Uterus (tissue), 2 donors: Measurements from ENCODE around the gene PIK3C2A.

Source experiments
- POLR2A ChIP-seq, 2 donors: fragments of 450-650 bp; IDR thresholded peaks; one replicate each; pipeline ENCODE4 v1.6.1; 2016; ENCODE audit warnings: antibody characterized with exemption in 2 of 2, mild to moderate bottlenecking in 1 of 2, moderate library complexity in 1 of 2
- TF ChIP-seq, protein P1 (sequence below), 4 experiments: fragments of 200-600 bp in 2 of 4; fragments of 450-650 bp in 2 of 4; sonication (generic) in 2 of 4; IDR thresholded peaks; one replicate each; pipeline ENCODE4 v1.5.1; 2016 to 2019; ENCODE audit warnings: antibody characterized with exemption in 4 of 4, mild to moderate bottlenecking in 2 of 4, moderate library complexity in 1 of 4

DNA sequence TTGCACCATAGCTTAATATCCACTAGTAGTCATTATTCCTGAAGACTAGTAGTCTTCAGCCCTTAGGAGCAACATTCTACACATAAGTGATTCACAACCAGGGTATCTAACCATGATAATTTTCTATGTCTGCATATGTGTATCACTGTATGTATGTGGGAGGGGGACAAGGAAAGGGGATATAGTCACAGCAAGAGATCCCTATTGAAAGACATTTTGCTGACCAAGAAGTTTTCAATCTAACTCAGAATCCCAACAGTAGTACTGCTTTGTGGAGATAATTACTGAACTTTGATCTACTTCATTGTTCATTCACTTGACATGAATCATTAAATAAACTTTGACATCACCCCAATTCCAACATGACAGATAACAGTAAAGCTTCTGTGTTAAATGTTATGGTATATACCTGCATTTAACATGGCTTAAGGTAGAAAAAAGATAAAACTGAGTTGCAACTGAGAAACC, 10.3 kb downstream of the PIK3C2A start:
- TF ChIP-seq, protein P1, sequence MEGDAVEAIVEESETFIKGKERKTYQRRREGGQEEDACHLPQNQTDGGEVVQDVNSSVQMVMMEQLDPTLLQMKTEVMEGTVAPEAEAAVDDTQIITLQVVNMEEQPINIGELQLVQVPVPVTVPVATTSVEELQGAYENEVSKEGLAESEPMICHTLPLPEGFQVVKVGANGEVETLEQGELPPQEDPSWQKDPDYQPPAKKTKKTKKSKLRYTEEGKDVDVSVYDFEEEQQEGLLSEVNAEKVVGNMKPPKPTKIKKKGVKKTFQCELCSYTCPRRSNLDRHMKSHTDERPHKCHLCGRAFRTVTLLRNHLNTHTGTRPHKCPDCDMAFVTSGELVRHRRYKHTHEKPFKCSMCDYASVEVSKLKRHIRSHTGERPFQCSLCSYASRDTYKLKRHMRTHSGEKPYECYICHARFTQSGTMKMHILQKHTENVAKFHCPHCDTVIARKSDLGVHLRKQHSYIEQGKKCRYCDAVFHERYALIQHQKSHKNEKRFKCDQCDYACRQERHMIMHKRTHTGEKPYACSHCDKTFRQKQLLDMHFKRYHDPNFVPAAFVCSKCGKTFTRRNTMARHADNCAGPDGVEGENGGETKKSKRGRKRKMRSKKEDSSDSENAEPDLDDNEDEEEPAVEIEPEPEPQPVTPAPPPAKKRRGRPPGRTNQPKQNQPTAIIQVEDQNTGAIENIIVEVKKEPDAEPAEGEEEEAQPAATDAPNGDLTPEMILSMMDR (IDR thresholded peaks at IDR 0.05), result no peak
- no peak for TF ChIP-seq POLR2A (IDR thresholded peaks at IDR 0.05)
